CD14-positive monocyte (primary cell): ENCODE results near the gene FBXW2. TPM values are rescaled to one million over a fixed set of nuclear protein-coding genes. Genes with fewer than 3 reads are reported as not detected.

Experiments
- DNase-seq, 3 donors: peaks; one replicate each; pipeline ENCODE4 v3.0.0-alpha.2; 2011 to 2022
- H2AFZ ChIP-seq: 2 replicates; pipeline ENCODE4 v1.6.0; 2012; ENCODE audit warnings: mild to moderate bottlenecking, low read depth, low read length, inconsistent platforms; ENCODE audit not compliant: insufficient read depth, poor library complexity, severe bottlenecking
- H3K27ac ChIP-seq, 2 donors: 1 replicate in 1 of 2; 2 replicates in 1 of 2; pipeline ENCODE4 v1.5.1; 2012 to 2013; ENCODE audit warnings: low read length in 2 of 2, control low read depth in 1 of 2, inconsistent platforms in 1 of 2, low read depth in 1 of 2, mild to moderate bottlenecking in 1 of 2
- H3K27me3 ChIP-seq, 2 donors: one replicate each; pipeline versions ENCODE4 v1.6.0 to v1.6.1; 2011 to 2013; ENCODE audit warnings: low read length in 2 of 2; ENCODE audit not compliant: control insufficient read depth in 2 of 2, insufficient read depth in 2 of 2
- H3K36me3 ChIP-seq, 2 donors: replicated peaks in 1 of 2; 1 replicate in 1 of 2; 2 replicates in 1 of 2; pipeline versions ENCODE4 v1.5.1 to v1.6.1; 2012 to 2013; ENCODE audit warnings: low read length in 2 of 2, control low read depth in 1 of 2, inconsistent platforms in 1 of 2, mild to moderate bottlenecking in 1 of 2; ENCODE audit not compliant: insufficient read depth in 2 of 2, control insufficient read depth in 1 of 2
- H3K4me1 ChIP-seq, 2 donors: 1 replicate in 1 of 2; 2 replicates in 1 of 2; pipeline versions ENCODE4 v1.5.1 to v1.6.1; 2012 to 2013; ENCODE audit warnings: low read length in 2 of 2, control low read depth in 1 of 2, inconsistent platforms in 1 of 2, mild to moderate bottlenecking in 1 of 2, moderate library complexity in 1 of 2; ENCODE audit not compliant: insufficient read depth in 2 of 2, control insufficient read depth in 1 of 2
- H3K4me2 ChIP-seq: replicated peaks from 2 replicates; pipeline ENCODE3; 2012; ENCODE audit warnings: low read length, moderate library complexity, mild to moderate bottlenecking; ENCODE audit not compliant: poor library complexity, severe bottlenecking; ENCODE audit errors: extremely low read depth
- H3K4me3 ChIP-seq, 3 experiments: fragments of 200-600 bp in 1 of 3; sonication (generic) in 1 of 3; replicated peaks in 1 of 3; 1 replicate in 2 of 3; 2 replicates in 1 of 3; pipeline ENCODE4 v1.5.1; 2011 to 2013; ENCODE audit warnings: low read length in 3 of 3, mild to moderate bottlenecking in 3 of 3, control low read depth in 2 of 3, low read depth in 2 of 3, inconsistent platforms in 1 of 3, moderate library complexity in 1 of 3
- H3K79me2 ChIP-seq: 2 replicates; pipeline ENCODE4 v1.6.0; 2012; ENCODE audit warnings: mild to moderate bottlenecking, control low read depth, inconsistent platforms, low read length, moderate library complexity; ENCODE audit not compliant: insufficient read depth
- H3K9ac ChIP-seq: 2 replicates; pipeline ENCODE4 v1.6.0; 2017; ENCODE audit warnings: low read length, mild to moderate bottlenecking; ENCODE audit not compliant: insufficient read depth, poor library complexity, severe bottlenecking
- H3K9me3 ChIP-seq, 2 donors: replicated peaks in 1 of 2; 1 replicate in 1 of 2; 2 replicates in 1 of 2; pipeline versions ENCODE4 v1.5.1 to v1.6.1; 2012 to 2013; ENCODE audit warnings: low read length in 2 of 2, control low read depth in 1 of 2; ENCODE audit not compliant: control insufficient read depth in 1 of 2, insufficient read depth in 1 of 2
- H4K20me1 ChIP-seq: 2 replicates; pipeline ENCODE4 v1.6.0; 2012; ENCODE audit warnings: mild to moderate bottlenecking, low read length, control low read depth, moderate library complexity; ENCODE audit not compliant: insufficient read depth
- H3K27ac Mint-ChIP-seq, 7 donors: one replicate each; pipeline ENCODE4 v1.8.0; 2020; ENCODE audit warnings: mild to moderate bottlenecking in 7 of 7, mixed read lengths in 7 of 7, moderate library complexity in 6 of 7, inconsistent platforms in 2 of 7
- H3K27me3 Mint-ChIP-seq, 3 donors: one replicate each; pipeline ENCODE4 v1.8.0; 2021 to 2022; ENCODE audit warnings: low read depth in 3 of 3, mild to moderate bottlenecking in 3 of 3, mixed read lengths in 3 of 3, moderate library complexity in 3 of 3, inconsistent platforms in 1 of 3
- H3K36me3 Mint-ChIP-seq, 2 donors: one replicate each; pipeline ENCODE4 v1.8.0; 2020; ENCODE audit warnings: mixed read lengths in 2 of 2, inconsistent platforms in 1 of 2, mild to moderate bottlenecking in 1 of 2
- H3K4me1 Mint-ChIP-seq: one replicate; pipeline ENCODE4 v1.8.0; 2020; ENCODE audit warnings: mild to moderate bottlenecking, mixed read lengths
- H3K4me3 Mint-ChIP-seq, 2 donors: one replicate each; pipeline ENCODE4 v1.8.0; 2020; ENCODE audit warnings: mild to moderate bottlenecking in 2 of 2, mixed read lengths in 2 of 2, moderate library complexity in 1 of 2
- H3K9me3 Mint-ChIP-seq, 7 donors: one replicate each; pipeline ENCODE4 v1.8.0; 2020 to 2022; ENCODE audit warnings: mixed read lengths in 7 of 7, mild to moderate bottlenecking in 6 of 7, moderate library complexity in 6 of 7, inconsistent platforms in 2 of 7
- CTCF ChIP-seq: fragments of 200-600 bp; IDR thresholded peaks from one replicate; pipeline ENCODE4 v1.8.0; 2022; ENCODE audit warnings: antibody characterized with exemption, mild to moderate bottlenecking
- WGBS: methylation state at CpG from one replicate; pipeline ENCODE4 v1.1.5; 2013; ENCODE audit warnings: missing lambda C conversion rate; ENCODE audit not compliant: insufficient coverage; 5-methylcytosine and 5-hydroxymethylcytosine counted together
- intact Hi-C, 2 donors: fragments of 100-400 bp; cut with micrococcal nuclease; formaldehyde crosslinking; loops; one replicate each; pipeline versions ENCODE4 v1.15.0 to v1.15.1; 2023
- polyA plus RNA-seq, 3 donors: library from polyadenylated mRNA; depleted of rRNA in 1 of 3; unstranded in 2 of 3; stranded (reverse) in 1 of 3; fragments of 300-500 nt in 2 of 3; fragments of >200 nt in 1 of 3; fragmentation: Illumina TruSeq in 2 of 3; gene quantifications; 1 replicate in 2 of 3; 2 replicates in 1 of 3; pipeline ENCODE4 v1.2.3, GENCODE V29; 2012 to 2021

Gene FBXW2
- polyA plus RNA-seq, 3 donors: 20.0 to 30.8 (median 28.9) TPM

GRCh38 chr9:120710110-120710981, 82.9 kb downstream of the FBXW2 start:
- 0% methylated on average over 1 of the region's 10 CpGs for WGBS
- DNase-seq: peak; percentile 46 to 53 (median 48)
- no peaks in the 10 kb centered on the region for H3K27me3 ChIP-seq
- H3K9ac ChIP-seq: peak overlapping the region; percentile 89
- H2AFZ ChIP-seq: no peak overlapping the region
- peaks cover 16 to 41% of the 10 kb centered on the region in 2 donors for H3K36me3 ChIP-seq
- peaks cover 55 to 79% of the 10 kb centered on the region in 2 donors for H3K4me1 ChIP-seq
- H3K4me3 Mint-ChIP-seq: peak overlapping the region; percentile 96 to 98
- peak overlapping the region; percentile 87 to 93 (median 89) for H3K27ac Mint-ChIP-seq
- H3K79me2 ChIP-seq: peaks cover 99% of the 10 kb centered on the region
- peaks cover 76% of the 10 kb centered on the region for H3K4me1 Mint-ChIP-seq
- no peak for TF ChIP-seq CTCF
- H3K27ac ChIP-seq: peak overlapping the region; percentile 46 to 91
- no peaks in the 10 kb centered on the region for H3K9me3 ChIP-seq
- peak overlapping the region; percentile 69 to 99 (median 98) for H3K4me3 ChIP-seq
- peaks cover 22 to 63% of the 10 kb centered on the region in 2 donors for H3K36me3 Mint-ChIP-seq
- peak overlapping the region; percentile 97 for H3K4me2 ChIP-seq
- H3K27me3 Mint-ChIP-seq: no peaks in the 10 kb centered on the region
- H4K20me1 ChIP-seq: peaks cover 86% of the 10 kb centered on the region
- intact Hi-C loops: loop anchor here (5.0 to 10.0 kb wide), 2 partner anchors 38 to 46 kb away; no protein-coding TSS in a partner anchor
- H3K9me3 Mint-ChIP-seq: peaks cover 0 to 3% (median 0%) of the 10 kb centered on the region in 7 donors

- Histone ChIP-seq H3K27ac (peak overlapping the region; percentile 22 to 91), H2AFZ (no peak overlapping the region), H3K79me2 (peaks cover 100% of the 10 kb centered on the region), H3K9me3 (no peaks in the 10 kb centered on the region), H3K4me1 (peaks cover 54 to 82% of the 10 kb centered on the region in 2 donors), H3K9ac (peak overlapping the region; percentile 5), H3K36me3 (peaks cover 23 to 57% of the 10 kb centered on the region in 2 donors), H3K4me3 (peak overlapping the region in 2 of 3 experiments; percentile 17 to 99), H3K4me2 (peak overlapping the region; percentile 97), H4K20me1 (peaks cover 100% of the 10 kb centered on the region), H3K27me3 (no peaks in the 10 kb centered on the region)
- DNase-seq: peak in 2 of 3 donors; percentile 25 to 43
- Mint-ChIP-seq H3K27me3 (no peaks in the 10 kb centered on the region), H3K27ac (peak overlapping the region in 6 of 7 donors; percentile 64 to 90 (median 77)), H3K4me1 (peaks cover 84% of the 10 kb centered on the region), H3K4me3 (peak overlapping the region in 1 of 2 donors; percentile 80), H3K36me3 (peaks cover 33 to 79% of the 10 kb centered on the region in 2 donors), H3K9me3 (peaks cover 0 to 3% (median 0%) of the 10 kb centered on the region in 7 donors)
- no peak for TF ChIP-seq CTCF
- intact Hi-C loops: no loop called here
- WGBS: no CpG with 5 or more reads among the region's 6 CpGs
These were observed 84.5 kb downstream of the FBXW2 start for GRCh38 chr9:120708526-120709224.
